WERI-Rb-1 (cell line): ENCODE measurements around the gene ZNF549.

Source experiments
- DNase-seq: peaks from one replicate; pipeline ENCODE4 v3.0.0-alpha.2; 2020
- H3K27ac ChIP-seq: fragments of 250-450 bp; sonication (Bioruptor Pico); 2 replicates; pipeline ENCODE4 v1.5.1; 2020; ENCODE audit warnings: mild to moderate bottlenecking, moderate library complexity
- H3K27me3 ChIP-seq: fragments of 250-450 bp; sonication (Bioruptor Pico); 2 replicates; pipeline ENCODE4 v1.5.1; 2021; ENCODE audit warnings: mild to moderate bottlenecking, low read depth, moderate library complexity; ENCODE audit not compliant: insufficient read depth, severe bottlenecking
- H3K36me3 ChIP-seq: fragments of 250-450 bp; sonication (Bioruptor Pico); 2 replicates; pipeline ENCODE4 v1.5.1; 2020; ENCODE audit warnings: mild to moderate bottlenecking, moderate library complexity
- H3K4me3 ChIP-seq: 2 replicates; pipeline ENCODE4 v1.5.1; 2011; ENCODE audit warnings: low read depth, mild to moderate bottlenecking, control low read depth, low read length
- H3K9me3 ChIP-seq: fragments of 250-450 bp; sonication (Bioruptor Pico); 2 replicates; pipeline ENCODE4 v1.5.1; 2021; ENCODE audit warnings: mild to moderate bottlenecking, moderate library complexity; ENCODE audit not compliant: severe bottlenecking
- CTCF ChIP-seq: IDR thresholded peaks from 2 replicates; pipeline ENCODE4 v1.5.1; 2011; ENCODE audit warnings: low read depth, mild to moderate bottlenecking, control low read depth, inconsistent platforms, low read length

ZNF549 gene

GRCh38 chr19:57563547-57563946, 36.4 kb downstream of the ZNF549 start:
- no peak for TF ChIP-seq CTCF
- DNase-seq, result no peak
- H3K9me3 ChIP-seq, result peaks cover 50% of the 10 kb centered on the region

GRCh38 chr19:57566396-57567265, 39.5 kb downstream of the ZNF549 start:
- H3K4me3 ChIP-seq, result no peak overlapping the region
- no peak overlapping the region for H3K27ac ChIP-seq
- H3K9me3 ChIP-seq, result peaks cover 59% of the 10 kb centered on the region
- no peak for TF ChIP-seq CTCF
- no peaks in the 10 kb centered on the region for H3K27me3 ChIP-seq
- H3K36me3 ChIP-seq, result peaks cover 3% of the 10 kb centered on the region
- no peak for DNase-seq

More at GRCh38 chr19:57563547-57563946, 36.4 kb downstream of the ZNF549 start:
- Histone ChIP-seq H3K27ac (no peak overlapping the region), H3K27me3 (no peaks in the 10 kb centered on the region), H3K36me3 (no peaks in the 10 kb centered on the region), H3K4me3 (no peak overlapping the region)

- Histone ChIP-seq H3K4me3 (no peak overlapping the region), H3K36me3 (peaks cover 44% of the 10 kb centered on the region), H3K27ac (no peak overlapping the region), H3K9me3 (peaks cover 51% of the 10 kb centered on the region), H3K27me3 (no peaks in the 10 kb centered on the region)
- DNase-seq, result no peak
- TF ChIP-seq CTCF, result no peak
Observed at GRCh38 chr19:57570707-57571106, 43.6 kb downstream of the ZNF549 start.

- TF ChIP-seq CTCF, result no peak
- no peaks in the 10 kb centered on the region for H3K27me3 ChIP-seq
- H3K36me3 ChIP-seq, result peaks cover 60% of the 10 kb centered on the region
- DNase-seq, result no peak
- peaks cover 33% of the 10 kb centered on the region for H3K9me3 ChIP-seq
- no peak overlapping the region for H3K27ac ChIP-seq
- H3K4me3 ChIP-seq, result no peak overlapping the region
Observed at GRCh38 chr19:57572415-57572947, 45.3 kb downstream of the ZNF549 start.

- no peak for TF ChIP-seq CTCF
- Histone ChIP-seq H3K4me3 (no peak overlapping the region), H3K9me3 (peaks cover 13% of the 10 kb centered on the region), H3K27me3 (no peaks in the 10 kb centered on the region), H3K27ac (no peak overlapping the region), H3K36me3 (peaks cover 60% of the 10 kb centered on the region)
- no peak for DNase-seq
Observed at GRCh38 chr19:57576661-57577060, 49.5 kb downstream of the ZNF549 start.
